Measurements from ENCODE around the gene UBB.
"Not testable (repeated sequence)": the region's sequence is repeated elsewhere in the genome, so short reads cannot be mapped to it uniquely, and the experiment has no call there.

UBB gene

DNA sequence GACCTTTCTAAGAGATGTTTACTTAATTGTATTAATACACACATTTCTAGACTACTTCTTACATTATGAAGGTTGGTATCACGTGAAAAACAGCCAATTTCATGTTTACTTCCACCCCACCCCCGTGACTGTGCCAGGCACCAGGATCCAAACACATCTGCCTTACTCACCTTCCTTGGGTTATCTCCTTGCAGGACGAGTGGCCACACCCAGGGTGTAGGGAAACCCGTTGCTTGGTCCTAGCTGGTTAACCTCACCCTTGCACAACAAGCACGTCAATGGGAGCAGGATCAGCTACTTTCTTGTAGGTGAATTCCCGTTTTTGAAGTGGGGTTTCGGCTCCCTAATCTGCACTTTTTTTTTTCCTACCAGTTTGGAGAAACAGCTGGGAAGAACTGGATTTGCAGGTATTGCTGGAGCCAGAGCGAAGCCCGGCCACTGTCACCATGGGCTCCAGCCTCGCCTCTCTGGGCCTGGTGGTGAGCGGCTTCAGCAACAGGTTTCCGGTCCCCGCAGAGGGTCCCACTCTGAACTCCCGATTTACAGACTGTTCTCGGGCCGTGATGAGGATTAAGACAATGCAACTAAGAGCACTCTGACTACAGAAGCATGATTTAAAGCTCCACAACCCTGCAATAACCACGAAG, 2.1 kb upstream of the UBB start:
- no peak for DNase-seq

GRCh38 chr17:16379654-16380053, 1.2 kb upstream of the UBB start:
- no peak for DNase-seq

- no peak for DNase-seq
These were observed 567 bp downstream of the UBB start for GRCh38 chr17:16381496-16381820.

DNA sequence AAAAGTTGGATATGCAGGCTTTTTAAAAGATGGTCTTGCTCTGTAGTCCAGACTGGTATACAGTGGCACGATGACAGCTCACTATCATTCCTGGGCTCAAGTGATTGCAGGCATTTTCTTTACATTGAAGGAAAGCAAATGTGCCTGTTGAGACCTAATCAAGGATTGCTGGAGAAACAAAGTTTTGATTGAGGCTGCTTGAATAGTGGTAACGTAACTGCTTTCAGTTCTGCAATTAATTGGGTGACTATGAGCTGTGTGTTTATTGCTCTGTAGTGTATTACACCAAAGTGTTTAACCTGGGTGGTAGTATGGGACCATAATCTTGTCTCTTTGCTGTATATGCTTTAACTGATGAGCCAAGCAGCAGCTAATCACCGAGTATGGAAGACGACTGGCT, 2.3 kb downstream of the UBB start:
- DNase-seq = no peak

GRCh38 chr17:16383772-16384287, 2.9 kb downstream of the UBB start:
- DNase-seq = no peak

GRCh38 chr17:16384557-16384956, 3.7 kb downstream of the UBB start:
- DNase-seq = no peak

GRCh38 chr17:16386126-16386507, 5.2 kb downstream of the UBB start:
- DNase-seq = not testable (repeated sequence)

DNA sequence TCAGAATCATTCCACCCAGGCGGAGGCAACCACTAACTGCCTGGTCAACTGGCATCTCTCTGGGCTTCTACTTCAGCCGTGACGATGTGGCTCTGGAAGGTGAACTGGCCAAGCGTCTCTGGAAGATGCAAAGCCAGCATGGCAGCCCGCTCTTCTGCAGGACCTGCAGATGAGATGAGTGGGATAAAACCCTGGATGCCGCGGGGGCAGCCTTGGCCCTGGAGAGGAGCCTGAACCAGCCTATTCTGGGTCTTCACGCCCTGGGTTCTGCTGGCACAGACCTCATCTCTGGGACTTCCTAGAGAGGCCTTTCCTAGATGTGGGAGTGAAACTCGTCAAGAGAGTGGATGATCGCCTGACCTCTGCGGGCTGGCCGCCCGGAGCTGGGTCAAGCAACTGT, 10.6 kb downstream of the UBB start:
- no peak for DNase-seq

GRCh38 chr17:16392491-16392890, 11.6 kb downstream of the UBB start:
- not testable (repeated sequence) for DNase-seq

DNA sequence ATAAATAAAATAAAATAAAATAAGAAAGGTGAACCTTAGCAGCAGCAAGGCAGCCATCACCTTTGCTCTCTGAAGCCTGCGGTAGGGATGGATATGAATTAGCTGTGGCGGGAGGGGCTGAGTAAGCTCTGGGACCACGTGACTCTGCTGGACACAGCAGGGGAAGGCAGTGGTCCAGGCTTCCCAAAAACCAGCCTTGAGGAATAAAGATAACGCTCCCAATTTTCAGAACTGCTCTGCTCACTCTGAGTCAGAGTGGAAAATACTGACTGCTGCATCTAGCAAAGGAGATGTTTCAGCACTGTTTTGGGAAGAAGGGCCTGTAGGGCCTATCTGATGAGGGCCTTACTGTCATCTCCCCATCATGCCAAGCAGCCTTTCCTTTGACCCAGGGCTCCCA, 15.0 kb downstream of the UBB start:
- DNase-seq = not testable (repeated sequence)

DNA sequence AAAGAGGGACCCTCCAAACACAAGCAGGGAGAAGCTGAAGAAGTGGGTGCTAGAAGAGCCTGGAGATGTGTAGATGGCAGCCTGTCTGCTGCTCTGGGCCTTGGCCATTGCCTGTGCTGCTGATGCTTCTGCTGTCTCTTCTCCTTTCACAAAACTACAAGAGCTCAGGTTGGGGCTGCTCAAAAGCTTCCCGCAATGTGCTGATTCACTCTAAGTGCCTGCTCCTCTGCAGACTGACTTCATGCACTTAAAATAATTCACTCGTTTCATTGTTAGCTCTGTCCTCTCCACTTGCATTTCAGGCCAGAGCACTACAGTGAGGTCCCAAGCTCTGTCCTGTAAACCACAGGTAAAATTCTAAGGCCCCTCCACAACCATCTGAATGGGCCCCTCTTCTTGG, 15.8 kb downstream of the UBB start:
- DNase-seq = not testable (repeated sequence)

GRCh38 chr17:16398270-16399267, 17.7 kb downstream of the UBB start:
- no peak for DNase-seq

- DNase-seq = not testable (repeated sequence)
These were observed 23.0 kb downstream of the UBB start for GRCh38 chr17:16403847-16404246.

DNA sequence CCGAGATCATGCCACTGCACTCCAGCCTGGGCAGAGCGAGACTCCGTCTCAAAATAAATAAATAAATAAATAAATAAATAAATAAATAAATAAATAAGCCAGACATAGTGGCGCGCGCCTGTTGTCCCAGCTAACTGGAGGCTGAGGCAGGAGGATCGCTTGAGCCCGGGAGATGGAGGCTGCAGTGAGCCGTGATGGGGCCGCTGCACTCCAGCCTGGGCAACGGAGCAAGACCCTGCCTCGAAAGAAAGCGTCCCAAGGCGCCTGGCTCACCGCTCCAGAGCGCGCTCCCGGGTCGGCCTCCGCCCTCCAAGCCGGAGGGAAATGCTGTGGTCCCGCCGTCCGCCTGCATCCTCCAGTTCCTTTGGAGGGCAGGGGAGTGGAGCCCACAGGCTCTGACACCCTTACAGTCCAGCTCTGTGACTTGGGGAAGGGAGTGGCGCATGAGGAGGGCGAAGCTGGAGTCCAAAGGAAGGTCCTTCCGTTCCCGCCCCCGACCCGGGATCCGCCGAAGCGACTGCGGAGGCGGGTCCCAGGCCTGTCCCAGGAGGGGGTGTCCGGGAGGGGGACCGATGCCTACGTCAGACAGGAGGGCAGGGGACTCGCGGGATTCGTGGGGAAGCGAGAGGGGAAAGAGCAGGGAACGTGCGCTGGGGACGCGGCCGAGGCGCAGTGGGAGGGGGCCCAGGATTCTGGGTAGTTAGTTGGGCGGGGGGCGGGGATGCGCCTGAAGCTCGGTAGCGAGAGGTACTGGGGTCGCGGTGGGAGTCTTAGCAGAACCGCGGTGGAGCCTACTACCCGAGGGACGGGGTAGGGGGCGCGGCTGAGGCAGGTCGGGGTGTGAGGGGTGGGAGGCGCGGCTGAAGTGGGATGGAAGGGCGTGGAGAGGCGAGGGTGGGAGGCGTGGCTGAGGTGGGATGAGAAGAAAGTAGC, 26.1 kb downstream of the UBB start:
- DNase-seq = no peak

GRCh38 chr17:16407911-16408588, 27.2 kb downstream of the UBB start:
- DNase-seq = no peak

- DNase-seq = no peak
These were observed 34.4 kb downstream of the UBB start, which contains the start of gene TRPV2 for GRCh38 chr17:16415031-16415924. TRPV2 (plus strand) TSS chr17:16415571; CDS start chr17:16417669, 2,098 bp downstream.

DNA sequence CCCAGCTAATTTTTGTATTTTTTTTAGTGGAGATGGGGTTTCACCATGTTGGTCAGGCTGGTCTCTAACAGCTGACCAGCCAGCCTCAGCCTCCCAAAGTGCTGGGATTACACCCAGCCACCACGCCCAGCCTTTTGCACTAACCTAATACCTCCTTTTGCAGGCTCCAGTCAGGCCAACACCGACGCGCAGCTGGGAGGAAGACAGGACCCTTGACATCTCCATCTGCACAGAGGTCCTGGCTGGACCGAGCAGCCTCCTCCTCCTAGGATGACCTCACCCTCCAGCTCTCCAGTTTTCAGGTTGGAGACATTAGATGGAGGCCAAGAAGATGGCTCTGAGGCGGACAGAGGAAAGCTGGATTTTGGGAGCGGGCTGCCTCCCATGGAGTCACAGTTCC, 36.5 kb downstream of the UBB start:
- no peak for DNase-seq

GRCh38 chr17:16417896-16418684, 37.2 kb downstream of the UBB start:
- DNase-seq = no peak

GRCh38 chr17:16418685-16419068, 37.8 kb downstream of the UBB start:
- no peak for DNase-seq

Data from DMS153 (cell line).